Measurements from ENCODE around the gene FXYD6.

- TF ChIP-seq CTCF (IDR thresholded peaks at IDR 0.05 in 4 of 5, conservative IDR thresholded peaks at IDR 0.05 in 1 of 5): no peak
- no peak for TF ChIP-seq POLR2A (IDR thresholded peaks at IDR 0.05)
Measured at GRCh38 chr11:117838901-117839300, 37.6 kb downstream of the FXYD6 start.

All from gastrocnemius medialis (tissue), 4 donors.